IMR-90 (cell line): ENCODE results near the gene CNTFR. TPM values are rescaled to one million over a fixed set of nuclear protein-coding genes. Genes with fewer than 3 reads are reported as not detected.

Source experiments
- ATAC-seq: fragments of 200-7000 bp; cut with Tn5 transposase; 2 replicates; pipeline ENCODE4 v1.9.1; 2020; ENCODE audit warnings: low read depth, mild to moderate bottlenecking, moderate library complexity
- BruUV-seq: library from RNA; stranded (reverse); fragments of 400-500 nt; replicated peaks from 2 replicates; lab custom pipeline; 2021; lab: Mats Ljungman, UMichigan
- CTCF ChIA-PET: fragments of 300-600 bp; formaldehyde crosslinking; extraction: SDS; loops from one replicate; lab custom pipeline; 2021; ENCODE audit warnings: antibody characterized with exemption; lab: Yijun Ruan, JAX
- POLR2A ChIA-PET: fragments of 300-600 bp; sonication (Branson Sonifier 250); formaldehyde crosslinking; loops from one replicate; lab custom pipeline; 2022; ENCODE audit warnings: antibody characterized with exemption; ENCODE audit not compliant: unreplicated experiment; lab: Charles Lee
- DNase-seq: peaks from one replicate; pipeline ENCODE4 v3.0.0; 2013
- H2AFZ ChIP-seq: replicated peaks from 2 replicates; pipeline ENCODE3; 2013; ENCODE audit warnings: low read length, mild to moderate bottlenecking; ENCODE audit not compliant: poor library complexity
- H2AK5ac ChIP-seq: 2 replicates; pipeline ENCODE4 v1.6.1; 2013; ENCODE audit warnings: low read depth, low read length, inconsistent platforms
- H2AK9ac ChIP-seq: replicated peaks from 2 replicates; pipeline ENCODE3; 2013; ENCODE audit warnings: mild to moderate bottlenecking, low read depth, low read length, moderate library complexity; ENCODE audit not compliant: poor library complexity
- H2BK120ac ChIP-seq: 2 replicates; pipeline ENCODE4 v1.6.1; 2013; ENCODE audit warnings: low read depth, low read length, inconsistent platforms
- H2BK15ac ChIP-seq: 3 replicates; pipeline ENCODE4 v1.6.1; 2013; ENCODE audit warnings: low read depth, low read length, inconsistent platforms
- H2BK20ac ChIP-seq: 2 replicates; pipeline ENCODE4 v1.6.1; 2013; ENCODE audit warnings: low read depth, mild to moderate bottlenecking, inconsistent platforms, low read length, moderate library complexity
- H2BK5ac ChIP-seq: 2 replicates; pipeline ENCODE4 v1.6.1; 2013; ENCODE audit warnings: mild to moderate bottlenecking, low read depth, low read length, inconsistent platforms; ENCODE audit not compliant: poor library complexity, severe bottlenecking
- H3K14ac ChIP-seq: replicated peaks from 2 replicates; pipeline ENCODE4 v1.6.1; 2013; ENCODE audit warnings: low read depth, low read length, inconsistent platforms
- H3K18ac ChIP-seq: 2 replicates; pipeline ENCODE4 v1.6.1; 2013; ENCODE audit warnings: low read depth, low read length, control low read depth
- H3K23ac ChIP-seq: 2 replicates; pipeline ENCODE4 v1.6.1; 2013; ENCODE audit warnings: low read depth, low read length, inconsistent platforms
- H3K27ac ChIP-seq: 2 replicates; pipeline ENCODE4 v1.5.1; 2013; ENCODE audit warnings: mild to moderate bottlenecking, control low read depth, low read length; ENCODE audit not compliant: insufficient read depth
- H3K27me3 ChIP-seq: 2 replicates; pipeline ENCODE4 v1.6.1; 2013; ENCODE audit warnings: low read length; ENCODE audit not compliant: control insufficient read depth, insufficient read depth
- H3K36me3 ChIP-seq: 2 replicates; pipeline ENCODE4 v1.6.1; 2013; ENCODE audit warnings: low read length, mixed read lengths; ENCODE audit not compliant: control insufficient read depth, insufficient read depth
- H3K4ac ChIP-seq: 2 replicates; pipeline ENCODE4 v1.6.1; 2013; ENCODE audit warnings: low read depth, low read length, inconsistent platforms
- H3K4me1 ChIP-seq: 2 replicates; pipeline ENCODE4 v1.6.1; 2013; ENCODE audit warnings: low read length, mixed read lengths; ENCODE audit not compliant: control insufficient read depth, insufficient read depth
- H3K4me2 ChIP-seq: 2 replicates; pipeline ENCODE4 v1.6.1; 2013; ENCODE audit warnings: low read depth, mild to moderate bottlenecking, control low read depth, low read length, moderate library complexity
- H3K4me3 ChIP-seq: 2 replicates; pipeline ENCODE4 v1.5.1; 2013; ENCODE audit warnings: low read depth, mild to moderate bottlenecking, control low read depth, low read length, moderate library complexity; ENCODE audit not compliant: insufficient read depth
- H3K56ac ChIP-seq: 2 replicates; pipeline ENCODE4 v1.6.1; 2013; ENCODE audit warnings: low read length, inconsistent platforms; ENCODE audit not compliant: insufficient read depth; ENCODE audit errors: extremely low read depth
- H3K79me1 ChIP-seq, 2 experiments: 2 replicates each; pipeline ENCODE4 v1.6.1; 2013; ENCODE audit warnings: low read length in 2 of 2, inconsistent platforms in 1 of 2, low read depth in 1 of 2
- H3K9ac ChIP-seq: 2 replicates; pipeline ENCODE4 v1.6.1; 2013; ENCODE audit warnings: low read depth, low read length, control low read depth
- H3K9me1 ChIP-seq: 2 replicates; pipeline ENCODE4 v1.6.1; 2013; ENCODE audit warnings: low read length, inconsistent platforms; ENCODE audit not compliant: insufficient read depth
- H3K9me3 ChIP-seq: 2 replicates; pipeline ENCODE4 v1.6.1; 2013; ENCODE audit warnings: low read length; ENCODE audit not compliant: control insufficient read depth, insufficient read depth
- H4K20me1 ChIP-seq: 2 replicates; pipeline ENCODE4 v1.6.1; 2013; ENCODE audit warnings: low read length, inconsistent platforms; ENCODE audit not compliant: insufficient read depth
- H4K5ac ChIP-seq: 2 replicates; pipeline ENCODE4 v1.6.1; 2013; ENCODE audit warnings: mild to moderate bottlenecking, low read depth, low read length, control low read depth
- H4K8ac ChIP-seq, 2 experiments: 2 replicates each; pipeline ENCODE4 v1.6.1; 2013; ENCODE audit warnings: low read depth in 2 of 2, low read length in 2 of 2, control low read depth in 1 of 2, inconsistent platforms in 1 of 2
- H4K91ac ChIP-seq: 2 replicates; pipeline ENCODE4 v1.6.1; 2013; ENCODE audit warnings: low read depth, low read length, inconsistent platforms; ENCODE audit not compliant: insufficient read depth
- ELK1 ChIP-seq: fragments of 150-350 bp; IDR thresholded peaks from 2 replicates; pipeline ENCODE4 v1.6.1; 2016; ENCODE audit warnings: low read depth, mild to moderate bottlenecking, low read length, moderate library complexity, borderline replicate concordance
- RAD21 ChIP-seq: IDR thresholded peaks from 2 replicates; pipeline ENCODE4 v1.6.1; 2012; ENCODE audit warnings: low read length, improper control_type of control experiment
- WGBS, 2 experiments: methylation state at CpG; one replicate each; pipeline versions ENCODE4 v1.1.5 to v1.1.7; 2013; ENCODE audit warnings: missing lambda C conversion rate in 2 of 2; ENCODE audit not compliant: insufficient read length in 1 of 2; ENCODE audit errors: extremely low coverage in 2 of 2; 5-methylcytosine and 5-hydroxymethylcytosine counted together
- dilution Hi-C: fragments of 300-500 bp; cut with HindIII; formaldehyde crosslinking; loops from one replicate; pipeline ENCODE4 v1.14.3; 2018; ENCODE audit warnings: low sequenced_read_pairs; ENCODE audit not compliant: unreplicated experiment
- in situ Hi-C: fragments of 300-500 bp; cut with MboI; formaldehyde crosslinking; loops from 3 replicates; pipeline ENCODE4 v1.14.3; 2019; ENCODE audit warnings: low sequenced_read_pairs, inconsistent platforms, mixed read lengths
- intact Hi-C: fragments of 100-400 bp; cut with micrococcal nuclease; formaldehyde crosslinking; loops from 2 replicates; pipeline ENCODE4 v1.10.0; 2022
- polyA plus RNA-seq, 3 experiments: library from polyadenylated mRNA; depleted of rRNA; stranded (reverse); fragments of >200 nt; gene quantifications; 2 replicates each; pipeline ENCODE4 v1.2.3, GENCODE V29; 2012; ENCODE audit warnings: low replicate concordance in 1 of 3
- total RNA-seq: library from RNA; depleted of rRNA; stranded (reverse); fragments of >200 nt; gene quantifications from 2 replicates; pipeline ENCODE4 v1.2.3, GENCODE V29; 2012

The CNTFR gene
- total and polyA plus RNA-seq, 2 of the 4 experiments (the other 2 are of a cell fraction): not detected

GRCh38 chr9:34556949-34557348, 32.6 kb downstream of the CNTFR start:
- intact Hi-C loops (no loop called here), dilution Hi-C loops (no loop called here), in situ Hi-C loops (no loop called here)
- H3K4me1 ChIP-seq: peaks cover 9% of the 10 kb centered on the region; the same call in 1 of the 2 replicates
- no peaks in the 10 kb centered on the region for H4K20me1 ChIP-seq
- no peak overlapping the region for H2BK20ac ChIP-seq
- no peak overlapping the region for H3K9ac ChIP-seq
- no peak overlapping the region for H2AFZ ChIP-seq
- H2AK5ac ChIP-seq: no peak overlapping the region
- H3K14ac ChIP-seq: no peak overlapping the region
- ATAC-seq (no peak), DNase-seq (no peak)
- no peak overlapping the region for H3K4me3 ChIP-seq
- no peak overlapping the region for H2AK9ac ChIP-seq
- H3K9me1 ChIP-seq: no peaks in the 10 kb centered on the region
- no peak overlapping the region for H2BK15ac ChIP-seq
- no TSS peak for BruUV-seq
- H3K56ac ChIP-seq: no peak overlapping the region
- ChIA-PET CTCF (no interaction called here), POLR2A (no interaction called here)
- H4K8ac ChIP-seq: no peak overlapping the region
- no peak overlapping the region for H3K27ac ChIP-seq
- H3K79me1 ChIP-seq: no peaks in the 10 kb centered on the region
- H3K23ac ChIP-seq: no peak overlapping the region
- H3K4me2 ChIP-seq: no peak overlapping the region
- H3K9me3 ChIP-seq: peaks cover 2% of the 10 kb centered on the region; the same call in 1 of the 2 replicates
- H2BK5ac ChIP-seq: no peak overlapping the region
- H3K4ac ChIP-seq: no peak overlapping the region
- WGBS, 2 experiments: no CpG with 5 or more reads among the region's 6 CpGs
- TF ChIP-seq RAD21 (no peak), ELK1 (no peak)
- H3K36me3 ChIP-seq: no peaks in the 10 kb centered on the region
- H3K18ac ChIP-seq: no peak overlapping the region
- no peak overlapping the region for H4K5ac ChIP-seq
- peaks cover 63% of the 10 kb centered on the region for H3K27me3 ChIP-seq
- H4K91ac ChIP-seq: no peak overlapping the region
- no peak overlapping the region for H2BK120ac ChIP-seq
